ENCODE results near the gene INSRR. TPM values are rescaled to one million over a fixed set of nuclear protein-coding genes. Genes with fewer than 3 reads are reported as not detected.
A peak's percentile ranks its signal among the peaks of the same experiment; 100 is the strongest.

INSRR gene
- total and polyA plus RNA-seq, 4 donors = 0.01 TPM; not detected in 3

GRCh38 chr1:156879876-156880275, 21.0 kb upstream of the INSRR start (continued):
- TF ChIP-seq, protein P1, sequence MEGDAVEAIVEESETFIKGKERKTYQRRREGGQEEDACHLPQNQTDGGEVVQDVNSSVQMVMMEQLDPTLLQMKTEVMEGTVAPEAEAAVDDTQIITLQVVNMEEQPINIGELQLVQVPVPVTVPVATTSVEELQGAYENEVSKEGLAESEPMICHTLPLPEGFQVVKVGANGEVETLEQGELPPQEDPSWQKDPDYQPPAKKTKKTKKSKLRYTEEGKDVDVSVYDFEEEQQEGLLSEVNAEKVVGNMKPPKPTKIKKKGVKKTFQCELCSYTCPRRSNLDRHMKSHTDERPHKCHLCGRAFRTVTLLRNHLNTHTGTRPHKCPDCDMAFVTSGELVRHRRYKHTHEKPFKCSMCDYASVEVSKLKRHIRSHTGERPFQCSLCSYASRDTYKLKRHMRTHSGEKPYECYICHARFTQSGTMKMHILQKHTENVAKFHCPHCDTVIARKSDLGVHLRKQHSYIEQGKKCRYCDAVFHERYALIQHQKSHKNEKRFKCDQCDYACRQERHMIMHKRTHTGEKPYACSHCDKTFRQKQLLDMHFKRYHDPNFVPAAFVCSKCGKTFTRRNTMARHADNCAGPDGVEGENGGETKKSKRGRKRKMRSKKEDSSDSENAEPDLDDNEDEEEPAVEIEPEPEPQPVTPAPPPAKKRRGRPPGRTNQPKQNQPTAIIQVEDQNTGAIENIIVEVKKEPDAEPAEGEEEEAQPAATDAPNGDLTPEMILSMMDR (IDR thresholded peaks at IDR 0.05; ENCODE audit: low read depth, low read length, missing input control) = no peak
- TF ChIP-seq, protein P2, sequence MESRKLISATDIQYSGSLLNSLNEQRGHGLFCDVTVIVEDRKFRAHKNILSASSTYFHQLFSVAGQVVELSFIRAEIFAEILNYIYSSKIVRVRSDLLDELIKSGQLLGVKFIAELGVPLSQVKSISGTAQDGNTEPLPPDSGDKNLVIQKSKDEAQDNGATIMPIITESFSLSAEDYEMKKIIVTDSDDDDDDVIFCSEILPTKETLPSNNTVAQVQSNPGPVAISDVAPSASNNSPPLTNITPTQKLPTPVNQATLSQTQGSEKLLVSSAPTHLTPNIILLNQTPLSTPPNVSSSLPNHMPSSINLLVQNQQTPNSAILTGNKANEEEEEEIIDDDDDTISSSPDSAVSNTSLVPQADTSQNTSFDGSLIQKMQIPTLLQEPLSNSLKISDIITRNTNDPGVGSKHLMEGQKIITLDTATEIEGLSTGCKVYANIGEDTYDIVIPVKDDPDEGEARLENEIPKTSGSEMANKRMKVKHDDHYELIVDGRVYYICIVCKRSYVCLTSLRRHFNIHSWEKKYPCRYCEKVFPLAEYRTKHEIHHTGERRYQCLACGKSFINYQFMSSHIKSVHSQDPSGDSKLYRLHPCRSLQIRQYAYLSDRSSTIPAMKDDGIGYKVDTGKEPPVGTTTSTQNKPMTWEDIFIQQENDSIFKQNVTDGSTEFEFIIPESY (IDR thresholded peaks at IDR 0.05) = no peak
- TF ChIP-seq JUND (IDR thresholded peaks at IDR 0.05) (no peak), FOXA2 (IDR thresholded peaks at IDR 0.05) (no peak), RXRA (IDR thresholded peaks at IDR 0.05) (no peak)

DNA sequence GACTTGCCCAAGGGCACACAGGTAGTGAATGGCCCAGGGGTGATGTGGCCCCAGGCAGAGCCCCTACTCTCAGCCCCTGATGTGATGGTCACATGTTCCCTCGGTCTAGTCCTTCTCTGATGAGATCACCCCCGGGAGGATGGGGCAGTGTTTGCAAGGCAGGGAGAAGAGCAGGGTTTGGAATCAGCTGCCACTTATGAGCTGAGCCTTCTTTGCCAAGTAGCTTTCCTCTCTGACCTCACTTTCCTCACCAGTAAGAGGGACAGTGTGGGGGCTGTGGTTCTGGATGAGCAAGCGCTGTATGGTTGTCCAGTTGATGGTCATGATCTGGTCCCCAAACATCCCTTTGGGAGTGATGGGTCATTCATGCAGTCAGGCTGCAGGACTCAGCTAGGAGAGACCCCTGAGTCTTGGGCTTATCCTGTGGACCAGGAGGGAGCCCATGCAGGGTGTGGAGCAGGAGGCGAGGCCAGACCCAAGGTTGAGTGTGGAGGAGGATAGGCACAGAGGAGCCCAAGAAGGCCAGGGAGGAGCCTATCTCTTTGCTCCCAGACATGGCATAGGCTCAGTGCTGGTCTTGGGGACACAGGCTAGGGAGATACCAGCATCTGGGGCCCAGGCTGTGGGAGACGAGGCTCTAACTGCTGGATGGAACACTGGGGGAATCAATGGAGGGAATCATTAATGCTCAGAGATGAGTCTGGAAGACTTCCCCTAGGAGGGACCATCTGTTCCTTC, 18.7 kb upstream of the INSRR start:
- DNase-seq (ENCODE audit: low spot score) = peak; percentile 72
- Histone ChIP-seq H3K27ac (ENCODE audit: low read depth in 1 of 2, low read length in 2 of 2) (no peak overlapping the region), H3K9ac (ENCODE audit: low read depth in 1 of 2, low read length in 2 of 2) (no peak overlapping the region), H3K4me3 (ENCODE audit: low read depth in 1 of 3, low read length in 3 of 3) (no peak overlapping the region), H3K4me1 (ENCODE audit: control insufficient read depth in 4 of 4, insufficient read depth in 4 of 4, low read length in 3 of 4) (no peaks in the 10 kb centered on the region), H3K9me3 (ENCODE audit: control insufficient read depth in 4 of 4, low read length in 3 of 4) (no peaks in the 10 kb centered on the region), H3K27me3 (ENCODE audit: control insufficient read depth in 4 of 4, insufficient read depth in 4 of 4, low read length in 3 of 4) (no peaks in the 10 kb centered on the region), H3K36me3 (ENCODE audit: control insufficient read depth in 4 of 4, insufficient read depth in 3 of 4, low read depth in 1 of 4, low read length in 3 of 4) (no peaks in the 10 kb centered on the region)
- TF ChIP-seq NR2F2 (IDR thresholded peaks at IDR 0.05) (no peak), SP1 (IDR thresholded peaks at IDR 0.05) (no peak), JUND (IDR thresholded peaks at IDR 0.05) (no peak), GABPA (IDR thresholded peaks at IDR 0.05 in 1 of 2, conservative IDR thresholded peaks at IDR 0.05 in 1 of 2) (no peak), MAX (IDR thresholded peaks at IDR 0.05) (no peak), RAD21 (IDR thresholded peaks at IDR 0.05) (no peak), FOXA1 (IDR thresholded peaks at IDR 0.05) (no peak), HNF4A (conservative IDR thresholded peaks at IDR 0.05) (no peak), YY1 (IDR thresholded peaks at IDR 0.05) (no peak), RXRA (IDR thresholded peaks at IDR 0.05) (no peak)
- TF ChIP-seq, protein P3, sequence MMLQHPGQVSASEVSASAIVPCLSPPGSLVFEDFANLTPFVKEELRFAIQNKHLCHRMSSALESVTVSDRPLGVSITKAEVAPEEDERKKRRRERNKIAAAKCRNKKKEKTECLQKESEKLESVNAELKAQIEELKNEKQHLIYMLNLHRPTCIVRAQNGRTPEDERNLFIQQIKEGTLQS (IDR thresholded peaks at IDR 0.05) = no peak
- TF ChIP-seq, protein P1 (IDR thresholded peaks at IDR 0.05; ENCODE audit: low read depth, low read length, missing input control) = no peak
- 82% methylated on average over 5 of the region's 5 CpGs for WGBS
